IMR-90 (cell line): ENCODE results near the gene MARS1.
A peak's percentile ranks its signal among the peaks of the same experiment; 100 is the strongest.

Experiments used
- BHLHE40 ChIP-seq: fragments of 150-350 bp; IDR thresholded peaks from 2 replicates; pipeline ENCODE4 v1.6.1; 2016; ENCODE audit warnings: mild to moderate bottlenecking, low read depth, low read length
- CEBPB ChIP-seq: IDR thresholded peaks from 2 replicates; pipeline ENCODE4 v1.6.1; 2012; ENCODE audit warnings: low read depth, low read length, improper control_type of control experiment
- CTCF ChIP-seq: conservative IDR thresholded peaks from 2 replicates; pipeline ENCODE4 v1.5.1; 2012; ENCODE audit warnings: mild to moderate bottlenecking, low read depth, low read length, improper control_type of control experiment
- MAFK ChIP-seq: IDR thresholded peaks from 2 replicates; pipeline ENCODE4 v1.6.1; 2012; ENCODE audit warnings: low read depth, low read length, improper control_type of control experiment
- MAZ ChIP-seq: IDR thresholded peaks from 2 replicates; pipeline ENCODE4 v1.6.1; 2012; ENCODE audit warnings: low read depth, mild to moderate bottlenecking, low read length, improper control_type of control experiment, moderate library complexity, borderline replicate concordance
- MXI1 ChIP-seq: IDR thresholded peaks from 2 replicates; pipeline ENCODE4 v1.6.1; 2012; ENCODE audit warnings: low read depth, mild to moderate bottlenecking, low read length, moderate library complexity, borderline replicate concordance
- NFE2L2 ChIP-seq: fragments of 150-350 bp; IDR thresholded peaks from 2 replicates; pipeline ENCODE4 v1.6.1; 2016; ENCODE audit warnings: low read depth, mild to moderate bottlenecking, low read length
- POLR2A ChIP-seq: IDR thresholded peaks from 2 replicates; pipeline ENCODE4 v1.6.1; 2012; ENCODE audit warnings: mild to moderate bottlenecking, low read depth, low read length

GRCh38 chr12:57549909-57550640, 62.2 kb downstream of the MARS1 start, which contains the start of gene KIF5A:
- TF ChIP-seq NFE2L2: no peak
- TF ChIP-seq CTCF: no peak
- TF ChIP-seq MAFK: no peak
- TF ChIP-seq POLR2A: no peak
- 0 out of 2 replicates have a peak, but pooled peaks have one; percentile 12 for TF ChIP-seq MAZ
- TF ChIP-seq CEBPB: no peak
- TF ChIP-seq BHLHE40: no peak
- TF ChIP-seq MXI1: no peak
